Measurements from ENCODE around the gene THBD.

THBD gene

GRCh38 chr20:23094927-23095326, 45.5 kb upstream of the THBD start:
- Histone ChIP-seq H3K36me3 (no peaks in the 10 kb centered on the region), H3K27me3 (no peaks in the 10 kb centered on the region), H3K4me3 (ENCODE audit: low read depth, low read length) (no peak overlapping the region), H3K4me1 (no peaks in the 10 kb centered on the region), H3K9me3 (no peaks in the 10 kb centered on the region)
- no peak for TF ChIP-seq CTCF (IDR thresholded peaks at IDR 0.05; ENCODE audit: low read depth, low read length)
- DNase-seq, result no peak

- DNase-seq, result no peak
- TF ChIP-seq CTCF (IDR thresholded peaks at IDR 0.05; ENCODE audit: low read depth, low read length), result no peak
- H3K4me3 ChIP-seq (ENCODE audit: low read depth, low read length), result no peak overlapping the region
- H3K9me3 ChIP-seq, result no peaks in the 10 kb centered on the region
- H3K36me3 ChIP-seq, result no peaks in the 10 kb centered on the region
- no peaks in the 10 kb centered on the region for H3K4me1 ChIP-seq
- H3K27me3 ChIP-seq, result no peaks in the 10 kb centered on the region
These were observed 44.9 kb upstream of the THBD start for GRCh38 chr20:23094213-23094896.

- DNase-seq, result no peak
- no peak for TF ChIP-seq CTCF (IDR thresholded peaks at IDR 0.05; ENCODE audit: low read depth, low read length)
- Histone ChIP-seq H3K9me3 (no peaks in the 10 kb centered on the region), H3K27me3 (no peaks in the 10 kb centered on the region), H3K4me3 (ENCODE audit: low read depth, low read length) (no peak overlapping the region), H3K36me3 (no peaks in the 10 kb centered on the region), H3K4me1 (no peaks in the 10 kb centered on the region)
These were observed 44.1 kb upstream of the THBD start for GRCh38 chr20:23093613-23094012.

GRCh38 chr20:23092861-23093495, 43.5 kb upstream of the THBD start:
- Histone ChIP-seq H3K4me3 (ENCODE audit: low read depth, low read length) (no peak overlapping the region), H3K4me1 (no peaks in the 10 kb centered on the region), H3K9me3 (no peaks in the 10 kb centered on the region), H3K27me3 (no peaks in the 10 kb centered on the region), H3K36me3 (no peaks in the 10 kb centered on the region)
- TF ChIP-seq CTCF (IDR thresholded peaks at IDR 0.05; ENCODE audit: low read depth, low read length), result no peak
- DNase-seq, result no peak

GRCh38 chr20:23092384-23092756, 42.9 kb upstream of the THBD start:
- Histone ChIP-seq H3K4me3 (ENCODE audit: low read depth, low read length) (no peak overlapping the region), H3K36me3 (no peaks in the 10 kb centered on the region), H3K27me3 (no peaks in the 10 kb centered on the region), H3K9me3 (no peaks in the 10 kb centered on the region), H3K4me1 (no peaks in the 10 kb centered on the region)
- no peak for TF ChIP-seq CTCF (IDR thresholded peaks at IDR 0.05; ENCODE audit: low read depth, low read length)
- no peak for DNase-seq

- Histone ChIP-seq H3K4me1 (no peaks in the 10 kb centered on the region), H3K36me3 (no peaks in the 10 kb centered on the region), H3K9me3 (no peaks in the 10 kb centered on the region), H3K4me3 (ENCODE audit: low read depth, low read length) (no peak overlapping the region), H3K27me3 (no peaks in the 10 kb centered on the region)
- no peak for DNase-seq
- no peak for TF ChIP-seq CTCF (IDR thresholded peaks at IDR 0.05; ENCODE audit: low read depth, low read length)
These were observed 42.4 kb upstream of the THBD start for GRCh38 chr20:23091721-23092383.

All from BE2C (cell line).